Astrocyte (in vitro differentiated cells and primary cell): ENCODE results near the gene TLR9. TPM values are rescaled to one million over a fixed set of nuclear protein-coding genes. Genes with fewer than 3 reads are reported as not detected.

Source experiments
- DNase-seq: peaks from one replicate; pipeline ENCODE4 v3.0.0-alpha.2; 2010; ENCODE audit warnings: low read depth
- FAIRE-seq: peaks from 2 replicates; lab custom pipeline; 2011; peaks lifted over from hg19 to GRCh38; lab: Jason Lieb, UNC
- H2AFZ ChIP-seq: 2 replicates; pipeline ENCODE4 v1.6.0; 2012; ENCODE audit warnings: low read depth, low read length, inconsistent platforms
- H3K27ac ChIP-seq: 2 replicates; pipeline ENCODE4 v1.5.1; 2011; ENCODE audit warnings: low read depth, low read length, inconsistent platforms
- H3K27me3 ChIP-seq: 2 replicates; pipeline ENCODE4 v1.6.0; 2011; ENCODE audit warnings: low read length, inconsistent platforms; ENCODE audit not compliant: insufficient read depth
- H3K36me3 ChIP-seq: 2 replicates; pipeline ENCODE4 v1.5.1; 2011; ENCODE audit warnings: low read length, inconsistent platforms; ENCODE audit not compliant: insufficient read depth
- H3K4me1 ChIP-seq: 2 replicates; pipeline ENCODE4 v1.5.1; 2011; ENCODE audit warnings: low read length, inconsistent platforms; ENCODE audit not compliant: insufficient read depth
- H3K4me2 ChIP-seq: 2 replicates; pipeline ENCODE4 v1.6.0; 2012; ENCODE audit warnings: low read length, inconsistent platforms
- H3K4me3 ChIP-seq: 2 replicates; pipeline ENCODE4 v1.5.1; 2011; ENCODE audit warnings: low read depth, mild to moderate bottlenecking, low read length, inconsistent platforms; ENCODE audit not compliant: insufficient read depth
- H3K79me2 ChIP-seq: 2 replicates; pipeline ENCODE4 v1.6.0; 2012; ENCODE audit warnings: mild to moderate bottlenecking, low read length, inconsistent platforms; ENCODE audit not compliant: insufficient read depth
- H3K9ac ChIP-seq: 2 replicates; pipeline ENCODE4 v1.6.0; 2012; ENCODE audit warnings: mild to moderate bottlenecking, low read length, inconsistent platforms
- H3K9me3 ChIP-seq: 2 replicates; pipeline ENCODE4 v1.5.1; 2012; ENCODE audit warnings: low read depth, mild to moderate bottlenecking, low read length, inconsistent platforms; ENCODE audit not compliant: insufficient read depth
- H4K20me1 ChIP-seq: 2 replicates; pipeline ENCODE4 v1.6.0; 2012; ENCODE audit warnings: low read length, inconsistent platforms; ENCODE audit not compliant: insufficient read depth
- H3K27ac Mint-ChIP-seq: one replicate; pipeline ENCODE4 v1.8.0; 2021; ENCODE audit warnings: mild to moderate bottlenecking, mixed read lengths; ENCODE audit not compliant: unreplicated experiment
- H3K27me3 Mint-ChIP-seq: one replicate; pipeline ENCODE4 v1.8.0; 2021; ENCODE audit warnings: low read depth, mixed read lengths; ENCODE audit not compliant: unreplicated experiment
- H3K36me3 Mint-ChIP-seq: one replicate; pipeline ENCODE4 v1.8.0; 2021; ENCODE audit warnings: low read depth, mixed read lengths; ENCODE audit not compliant: unreplicated experiment
- H3K4me1 Mint-ChIP-seq: one replicate; pipeline ENCODE4 v1.8.0; 2021; ENCODE audit warnings: low read depth, mixed read lengths; ENCODE audit not compliant: unreplicated experiment
- H3K4me3 Mint-ChIP-seq: one replicate; pipeline ENCODE4 v1.8.0; 2021; ENCODE audit warnings: mild to moderate bottlenecking, moderate library complexity, mixed read lengths; ENCODE audit not compliant: unreplicated experiment
- H3K9me3 Mint-ChIP-seq: one replicate; pipeline ENCODE4 v1.8.0; 2021; ENCODE audit warnings: mild to moderate bottlenecking, mixed read lengths; ENCODE audit not compliant: unreplicated experiment
- EZH2 ChIP-seq: IDR thresholded peaks from 2 replicates; pipeline ENCODE4 v1.6.1; 2012; ENCODE audit warnings: mild to moderate bottlenecking, low read length, inconsistent platforms; ENCODE audit not compliant: insufficient read depth
- total RNA-seq: library from RNA; stranded (reverse); gene quantifications from 2 replicates; pipeline ENCODE4 v1.2.1, GENCODE V29; 2021
- TF ChIP-seq, protein P1 (sequence below): IDR thresholded peaks from 2 replicates; pipeline ENCODE4 v1.5.1; 2011; ENCODE audit warnings: low read depth, mild to moderate bottlenecking, inconsistent platforms, low read length, moderate library complexity; ENCODE audit not compliant: insufficient read depth

The TLR9 gene
- total RNA-seq, 1 donor from 2014 or later = 0.25 TPM

GRCh38 chr3:52205727-52206372, 19.6 kb downstream of the TLR9 start:
- Histone ChIP-seq H3K9me3 (no peaks in the 10 kb centered on the region), H2AFZ (no peak overlapping the region), H3K27me3 (no peaks in the 10 kb centered on the region), H3K79me2 (no peaks in the 10 kb centered on the region), H3K36me3 (peaks cover 77% of the 10 kb centered on the region), H4K20me1 (peaks cover 36% of the 10 kb centered on the region), H3K4me3 (no peak overlapping the region), H3K4me2 (no peak overlapping the region), H3K9ac (no peak overlapping the region), H3K27ac (no peak overlapping the region), H3K4me1 (no peaks in the 10 kb centered on the region)
- peaks cover 33% of the 10 kb centered on the region for H3K36me3 Mint-ChIP-seq
- no peaks in the 10 kb centered on the region for H3K27me3 Mint-ChIP-seq
- H3K4me1 Mint-ChIP-seq = peaks cover 2% of the 10 kb centered on the region
- no peak overlapping the region for H3K27ac Mint-ChIP-seq
- TF ChIP-seq, protein P1, sequence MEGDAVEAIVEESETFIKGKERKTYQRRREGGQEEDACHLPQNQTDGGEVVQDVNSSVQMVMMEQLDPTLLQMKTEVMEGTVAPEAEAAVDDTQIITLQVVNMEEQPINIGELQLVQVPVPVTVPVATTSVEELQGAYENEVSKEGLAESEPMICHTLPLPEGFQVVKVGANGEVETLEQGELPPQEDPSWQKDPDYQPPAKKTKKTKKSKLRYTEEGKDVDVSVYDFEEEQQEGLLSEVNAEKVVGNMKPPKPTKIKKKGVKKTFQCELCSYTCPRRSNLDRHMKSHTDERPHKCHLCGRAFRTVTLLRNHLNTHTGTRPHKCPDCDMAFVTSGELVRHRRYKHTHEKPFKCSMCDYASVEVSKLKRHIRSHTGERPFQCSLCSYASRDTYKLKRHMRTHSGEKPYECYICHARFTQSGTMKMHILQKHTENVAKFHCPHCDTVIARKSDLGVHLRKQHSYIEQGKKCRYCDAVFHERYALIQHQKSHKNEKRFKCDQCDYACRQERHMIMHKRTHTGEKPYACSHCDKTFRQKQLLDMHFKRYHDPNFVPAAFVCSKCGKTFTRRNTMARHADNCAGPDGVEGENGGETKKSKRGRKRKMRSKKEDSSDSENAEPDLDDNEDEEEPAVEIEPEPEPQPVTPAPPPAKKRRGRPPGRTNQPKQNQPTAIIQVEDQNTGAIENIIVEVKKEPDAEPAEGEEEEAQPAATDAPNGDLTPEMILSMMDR = no peak
- H3K4me3 Mint-ChIP-seq = no peak overlapping the region
- peak; percentile 55 for DNase-seq
- H3K9me3 Mint-ChIP-seq = no peaks in the 10 kb centered on the region
- FAIRE-seq = no peak

DNA sequence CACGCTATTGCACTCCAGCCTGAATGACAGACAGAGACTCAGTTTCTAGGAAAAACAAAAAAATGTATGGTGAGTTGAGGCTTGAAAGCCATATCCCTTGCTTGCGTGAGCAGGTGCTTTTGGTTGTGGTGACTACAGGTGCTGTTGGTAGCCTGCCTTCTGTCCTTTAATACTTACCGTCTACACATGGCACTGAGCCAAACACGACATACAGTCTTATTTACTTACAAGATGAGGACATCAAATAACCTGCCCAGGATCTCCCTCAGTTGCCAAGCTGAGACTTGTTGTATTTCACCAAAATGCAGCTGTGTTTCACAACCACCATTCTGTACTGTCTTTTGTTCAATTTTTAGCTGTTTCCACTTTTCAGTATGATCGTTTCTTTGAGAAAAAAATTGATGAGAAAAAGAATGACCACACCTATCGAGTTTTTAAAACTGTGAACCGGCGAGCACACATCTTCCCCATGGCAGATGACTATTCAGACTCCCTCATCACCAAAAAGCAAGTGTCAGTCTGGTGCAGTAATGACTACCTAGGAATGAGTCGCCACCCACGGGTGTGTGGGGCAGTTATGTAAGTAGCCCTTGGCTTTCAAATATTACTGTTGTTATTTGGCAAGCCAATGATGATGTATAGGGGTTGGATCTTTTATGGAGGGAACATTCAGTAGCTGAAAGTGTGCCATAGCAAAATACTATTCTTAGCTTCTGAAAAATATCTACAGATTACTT, 20.9 kb downstream of the TLR9 start:
- FAIRE-seq (no peak), DNase-seq (no peak)
- Mint-ChIP-seq H3K4me1 (peaks cover 6% of the 10 kb centered on the region), H3K27me3 (no peaks in the 10 kb centered on the region), H3K27ac (no peak overlapping the region), H3K9me3 (no peaks in the 10 kb centered on the region), H3K4me3 (no peak overlapping the region), H3K36me3 (peaks cover 33% of the 10 kb centered on the region)
- Histone ChIP-seq H3K27ac (no peak overlapping the region), H4K20me1 (peaks cover 36% of the 10 kb centered on the region), H3K4me3 (no peak overlapping the region), H2AFZ (no peak overlapping the region), H3K4me1 (no peaks in the 10 kb centered on the region), H3K79me2 (peaks cover 4% of the 10 kb centered on the region), H3K36me3 (peaks cover 73% of the 10 kb centered on the region), H3K4me2 (no peak overlapping the region), H3K9me3 (no peaks in the 10 kb centered on the region), H3K27me3 (no peaks in the 10 kb centered on the region), H3K9ac (no peak overlapping the region)
- TF ChIP-seq, protein P1 = no peak
- TF ChIP-seq EZH2 = no peak

DNA sequence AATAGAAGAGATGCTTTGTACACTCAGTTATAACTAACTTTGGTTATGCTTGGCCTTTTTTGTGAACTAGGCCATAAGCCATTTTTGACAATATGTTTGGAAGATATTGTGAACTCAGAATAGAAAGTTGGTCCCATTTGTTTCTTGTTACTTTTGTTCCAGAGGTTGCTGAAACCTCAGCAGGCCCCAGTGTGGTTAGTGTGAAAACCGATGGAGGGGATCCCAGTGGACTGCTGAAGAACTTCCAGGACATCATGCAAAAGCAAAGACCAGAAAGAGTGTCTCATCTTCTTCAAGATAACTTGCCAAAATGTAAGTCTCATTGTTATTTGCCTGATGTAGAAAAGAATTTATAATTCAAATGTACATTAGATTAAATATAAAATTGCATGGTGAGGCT, 21.7 kb downstream of the TLR9 start:
- H3K9me3 ChIP-seq = no peaks in the 10 kb centered on the region

More for the DNA sequence above, 21.7 kb downstream of the TLR9 start:
- Mint-ChIP-seq H3K4me1 (peaks cover 13% of the 10 kb centered on the region), H3K27me3 (no peaks in the 10 kb centered on the region), H3K27ac (no peak overlapping the region), H3K36me3 (peaks cover 36% of the 10 kb centered on the region), H3K9me3 (no peaks in the 10 kb centered on the region), H3K4me3 (no peak overlapping the region)
- TF ChIP-seq EZH2 = no peak
- TF ChIP-seq, protein P1 = no peak
- DNase-seq = no peak
- Histone ChIP-seq H3K4me3 (no peak overlapping the region), H3K27me3 (no peaks in the 10 kb centered on the region), H3K4me1 (peaks cover 3% of the 10 kb centered on the region), H4K20me1 (peaks cover 44% of the 10 kb centered on the region), H3K4me2 (no peak overlapping the region), H3K79me2 (peaks cover 12% of the 10 kb centered on the region), H3K27ac (no peak overlapping the region), H3K9ac (no peak overlapping the region), H2AFZ (no peak overlapping the region), H3K36me3 (peaks cover 70% of the 10 kb centered on the region)
- FAIRE-seq = no peak
